ENCODE data around the gene PIPOX.

The PIPOX gene

GRCh38 chr17:29061036-29061435 lies 18.1 kb downstream of the PIPOX start:
- TF ChIP-seq CTCF (IDR thresholded peaks at IDR 0.05; ENCODE audit: low read depth, low read length), result no peak
- DNase-seq (ENCODE audit: low read depth in 2 of 2), result no peak

GRCh38 chr17:29062215-29062614 lies 19.3 kb downstream of the PIPOX start:
- no peak for TF ChIP-seq CTCF (IDR thresholded peaks at IDR 0.05; ENCODE audit: low read depth, low read length)
- H3K4me3 ChIP-seq (replicated peaks in 1 of 2; ENCODE audit: low read depth in 2 of 2, low read length in 2 of 2), result no peak overlapping the region
- no peak for DNase-seq (ENCODE audit: low read depth in 2 of 2)

More at GRCh38 chr17:29061036-29061435, 18.1 kb downstream of the PIPOX start:
- no peak overlapping the region for H3K4me3 ChIP-seq (replicated peaks in 1 of 2; ENCODE audit: low read depth in 2 of 2, low read length in 2 of 2)

DNA sequence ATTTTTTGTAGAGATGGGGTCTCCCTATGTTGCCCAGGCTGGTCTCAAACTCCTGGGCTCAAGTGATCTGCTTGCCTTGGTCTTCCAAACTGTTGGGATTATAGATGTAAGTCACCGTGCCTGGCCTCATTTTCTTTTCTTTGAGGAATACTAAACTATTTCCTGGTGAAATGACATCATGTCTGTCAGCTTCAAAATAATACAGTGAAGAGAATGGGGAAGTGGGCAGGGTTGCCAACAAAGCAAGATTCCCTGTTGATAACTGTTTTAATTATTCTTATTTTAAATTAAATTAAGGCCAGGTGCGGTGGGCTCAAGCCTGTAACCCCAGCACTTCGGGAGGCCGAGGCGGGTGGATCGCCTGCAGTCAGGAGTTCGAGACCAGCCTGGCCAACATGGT lies 21.1 kb downstream of the PIPOX start:
- H3K4me3 ChIP-seq (replicated peaks in 1 of 2; ENCODE audit: low read depth in 2 of 2, low read length in 2 of 2), result no peak overlapping the region
- no peak for DNase-seq (ENCODE audit: low read depth in 2 of 2)
- no peak for TF ChIP-seq CTCF (IDR thresholded peaks at IDR 0.05; ENCODE audit: low read depth, low read length)

DNA sequence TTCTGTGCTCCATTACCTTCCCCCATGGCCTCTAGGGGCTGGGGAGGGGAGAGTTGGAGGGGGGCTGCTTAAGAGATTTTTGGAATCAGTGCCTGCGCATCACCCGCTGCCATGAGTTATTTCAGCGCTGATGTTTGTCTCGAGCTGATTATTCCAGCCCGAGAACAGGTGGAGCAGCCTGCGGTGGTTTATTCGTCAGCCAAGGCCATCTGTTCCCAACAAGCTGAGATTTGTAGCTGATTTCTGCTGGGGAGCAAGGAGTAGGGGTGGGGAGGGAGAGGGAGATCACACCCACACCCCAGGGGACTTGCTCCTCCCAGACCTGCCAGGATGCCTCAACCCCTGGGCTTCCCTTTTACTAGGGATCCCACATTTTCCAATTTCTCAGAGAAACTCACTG lies 23.1 kb downstream of the PIPOX start:
- no peak for TF ChIP-seq CTCF (IDR thresholded peaks at IDR 0.05; ENCODE audit: low read depth, low read length)
- DNase-seq (ENCODE audit: low read depth in 2 of 2), result no peak
- H3K4me3 ChIP-seq (replicated peaks in 1 of 2; ENCODE audit: low read depth in 2 of 2, low read length in 2 of 2), result no peak overlapping the region

DNA sequence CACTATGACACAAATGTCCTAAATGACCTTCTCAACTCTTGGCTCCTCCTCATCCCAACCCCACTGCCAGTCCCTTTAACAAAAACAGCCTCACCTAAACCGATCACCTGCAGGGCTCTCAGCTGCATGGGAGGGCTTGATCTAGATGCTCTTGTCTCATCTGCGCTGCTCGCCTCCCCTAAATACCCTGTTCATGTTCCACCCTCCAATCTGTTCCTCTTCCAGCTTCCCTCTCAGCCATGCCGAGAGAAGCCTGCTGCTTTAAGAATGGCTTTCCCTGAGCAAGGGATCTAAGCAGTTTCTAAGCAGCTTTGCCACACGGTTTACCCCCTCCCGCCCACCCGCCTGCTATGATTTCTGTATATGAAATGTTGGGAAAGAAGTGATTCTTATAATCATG lies 23.7 kb downstream of the PIPOX start:
- no peak overlapping the region for H3K4me3 ChIP-seq (replicated peaks in 1 of 2; ENCODE audit: low read depth in 2 of 2, low read length in 2 of 2)
- no peak for TF ChIP-seq CTCF (IDR thresholded peaks at IDR 0.05; ENCODE audit: low read depth, low read length)

GRCh38 chr17:29068818-29069217 lies 25.9 kb downstream of the PIPOX start:
- no peak for TF ChIP-seq CTCF (IDR thresholded peaks at IDR 0.05; ENCODE audit: low read depth, low read length)
- H3K4me3 ChIP-seq (replicated peaks in 1 of 2; ENCODE audit: low read depth in 2 of 2, low read length in 2 of 2), result no peak overlapping the region
- peak in 1 of 2 donors; percentile 23 for DNase-seq (ENCODE audit: low read depth in 2 of 2)

More for the DNA sequence above, 23.7 kb downstream of the PIPOX start:
- DNase-seq (ENCODE audit: low read depth in 2 of 2), result no peak

DNA sequence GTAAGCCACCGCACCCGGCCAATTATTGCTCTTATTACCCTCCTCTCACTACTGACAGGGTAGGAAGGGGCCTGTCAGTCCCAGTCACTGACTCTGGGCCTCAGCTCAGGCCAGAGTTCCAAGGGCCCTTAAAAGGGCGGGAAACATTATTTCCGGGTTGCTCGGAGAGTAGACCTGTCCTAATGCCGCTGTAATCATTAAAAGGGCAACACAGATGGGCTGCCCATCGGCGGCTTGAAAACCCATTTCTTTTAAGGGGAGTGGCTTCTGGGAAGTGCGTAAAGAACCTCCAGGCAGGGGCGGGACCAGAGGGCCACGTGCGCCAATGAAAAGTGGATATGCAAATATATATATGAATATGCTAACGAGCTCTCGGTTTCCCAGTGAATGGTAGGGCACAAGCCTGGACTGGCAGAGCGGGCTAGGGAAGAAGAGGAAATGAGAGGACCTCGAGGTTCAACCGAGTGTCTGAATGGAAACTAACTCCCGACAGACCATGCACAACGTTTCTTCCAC lies 26.6 kb downstream of the PIPOX start:
- TF ChIP-seq CTCF (IDR thresholded peaks at IDR 0.05; ENCODE audit: low read depth, low read length), result no peak
- DNase-seq (ENCODE audit: low read depth in 2 of 2), result peak in 1 of 2 donors; percentile 40
- no peak overlapping the region for H3K4me3 ChIP-seq (replicated peaks in 1 of 2; ENCODE audit: low read depth in 2 of 2, low read length in 2 of 2)

Data from cardiac fibroblast (primary cell).